Measurements from ENCODE around the gene PPP6R1.
A peak's percentile ranks its signal among the peaks of the same experiment; 100 is the strongest.
"Not testable (repeated sequence)": the region's sequence is repeated elsewhere in the genome, so short reads cannot be mapped to it uniquely, and the experiment has no call there.

The PPP6R1 gene

DNA sequence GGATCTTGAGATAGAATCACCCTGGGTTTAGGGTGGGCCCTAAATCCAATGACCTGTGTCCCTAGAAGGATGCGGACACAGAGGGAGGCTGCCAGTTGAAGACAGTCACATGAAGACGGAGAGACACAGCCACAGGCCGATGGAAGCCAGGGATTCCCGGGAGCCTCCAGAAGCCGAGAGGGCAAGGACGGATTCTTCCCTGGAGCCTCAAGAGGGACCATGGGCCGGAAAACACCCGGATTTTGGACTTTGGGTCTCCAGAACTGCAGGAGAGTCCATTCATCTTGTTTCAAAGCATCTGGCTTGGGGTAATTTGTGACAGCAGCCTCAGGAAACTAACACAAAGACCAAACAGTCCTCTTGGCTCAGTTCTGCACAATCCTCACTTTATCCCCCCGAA is 32.5 kb downstream of the PPP6R1 start:
- DNase-seq (ENCODE audit: low read depth in 2 of 3, low spot score in 1 of 3), result no peak

DNA sequence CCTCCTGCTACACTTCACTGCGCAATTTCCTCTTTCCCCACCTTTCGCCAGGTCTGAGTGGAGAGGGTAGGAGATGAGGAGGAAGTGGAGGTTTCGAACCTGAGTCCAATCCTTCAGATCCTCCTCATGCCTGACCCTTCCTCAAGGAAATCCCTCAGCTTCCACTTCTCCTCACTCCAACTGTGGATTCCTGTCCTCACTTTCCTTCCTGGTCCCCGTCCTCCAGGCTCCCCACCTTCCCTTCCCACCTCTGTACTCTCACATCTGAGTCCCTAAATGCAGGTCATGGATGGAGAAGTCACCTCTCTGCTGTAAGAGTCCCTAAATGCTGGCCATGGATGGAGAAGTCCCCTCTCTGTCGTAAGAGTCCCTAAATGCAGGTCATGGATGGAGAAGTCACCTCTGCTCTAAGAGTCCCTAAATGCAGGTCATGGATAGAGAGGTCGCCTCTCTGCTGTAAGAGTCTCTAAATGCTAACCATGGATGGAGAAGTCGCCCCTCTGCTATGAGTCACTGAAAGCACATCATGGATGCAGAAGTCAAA is 33.3 kb downstream of the PPP6R1 start:
- no peak for DNase-seq (ENCODE audit: low read depth in 2 of 3, low spot score in 1 of 3)

DNA sequence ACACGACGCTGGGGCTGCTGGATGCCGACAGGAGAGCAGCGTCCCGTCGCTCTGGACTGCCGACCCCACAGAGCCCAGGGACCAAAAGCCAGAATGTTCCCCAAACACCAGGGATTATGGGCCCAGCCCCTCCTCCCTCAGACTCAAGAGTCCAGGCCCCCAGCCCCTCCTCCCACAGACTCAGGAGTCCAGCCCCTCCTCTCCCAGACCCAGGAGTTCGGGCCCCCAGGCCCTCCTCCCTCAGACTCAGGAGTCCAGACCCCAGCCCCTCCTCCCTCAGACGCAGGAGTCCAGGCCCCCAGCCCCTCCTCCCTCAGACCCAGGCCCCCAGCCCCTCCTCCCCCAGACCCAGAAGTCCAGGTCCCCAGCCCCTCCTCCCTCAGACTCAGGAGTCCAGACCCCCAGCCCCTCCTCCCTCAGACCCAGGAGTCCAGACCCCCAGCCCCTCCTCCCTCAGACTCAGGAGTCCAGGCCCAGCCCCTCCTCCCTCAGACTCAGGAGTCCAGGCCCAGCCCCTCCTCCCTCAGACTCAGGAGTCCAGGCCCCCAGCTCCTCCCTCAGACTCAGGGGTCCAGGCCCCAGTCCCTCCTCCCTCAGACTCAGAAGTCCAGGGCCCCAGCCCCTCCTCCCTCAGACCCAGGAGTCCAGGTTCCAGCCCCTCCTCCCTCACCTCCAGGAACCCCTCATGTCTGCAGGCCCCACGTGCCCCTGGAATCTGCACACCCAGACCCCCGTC is 34.0 kb downstream of the PPP6R1 start:
- DNase-seq (ENCODE audit: low read depth in 2 of 3, low spot score in 1 of 3), result not testable (repeated sequence)

DNA sequence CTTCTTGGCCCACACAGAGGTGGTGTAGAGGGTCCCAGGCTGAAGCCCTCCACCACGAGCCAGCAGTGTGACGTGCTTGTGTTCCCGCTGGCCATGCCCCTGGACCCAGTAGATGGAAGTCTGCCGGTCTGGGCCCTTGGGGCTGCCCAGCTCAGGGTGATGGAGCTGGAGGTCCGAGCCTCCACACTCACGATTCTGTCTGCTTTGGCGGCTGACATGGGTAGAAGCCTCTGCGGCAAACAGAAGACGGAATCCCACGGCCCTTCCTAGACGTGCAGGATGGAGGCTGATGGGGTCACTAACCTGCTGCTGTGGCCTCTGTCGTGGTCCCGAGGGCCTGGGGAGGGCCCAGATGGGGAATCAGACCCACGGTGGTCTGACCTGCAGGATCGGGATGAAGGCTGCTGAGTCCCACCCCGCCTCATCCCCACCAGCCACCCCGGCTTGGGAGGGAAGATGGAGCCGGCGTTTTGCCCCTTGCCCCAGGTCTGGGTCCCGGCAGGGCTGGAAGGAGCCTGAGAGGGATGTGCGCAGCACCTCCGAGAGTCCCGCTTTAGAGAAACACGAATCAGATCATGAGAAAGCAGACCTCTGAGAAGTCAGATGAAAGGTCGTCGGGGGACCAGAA is 34.7 kb downstream of the PPP6R1 start:
- no peak for DNase-seq (ENCODE audit: low read depth in 2 of 3, low spot score in 1 of 3)

DNA sequence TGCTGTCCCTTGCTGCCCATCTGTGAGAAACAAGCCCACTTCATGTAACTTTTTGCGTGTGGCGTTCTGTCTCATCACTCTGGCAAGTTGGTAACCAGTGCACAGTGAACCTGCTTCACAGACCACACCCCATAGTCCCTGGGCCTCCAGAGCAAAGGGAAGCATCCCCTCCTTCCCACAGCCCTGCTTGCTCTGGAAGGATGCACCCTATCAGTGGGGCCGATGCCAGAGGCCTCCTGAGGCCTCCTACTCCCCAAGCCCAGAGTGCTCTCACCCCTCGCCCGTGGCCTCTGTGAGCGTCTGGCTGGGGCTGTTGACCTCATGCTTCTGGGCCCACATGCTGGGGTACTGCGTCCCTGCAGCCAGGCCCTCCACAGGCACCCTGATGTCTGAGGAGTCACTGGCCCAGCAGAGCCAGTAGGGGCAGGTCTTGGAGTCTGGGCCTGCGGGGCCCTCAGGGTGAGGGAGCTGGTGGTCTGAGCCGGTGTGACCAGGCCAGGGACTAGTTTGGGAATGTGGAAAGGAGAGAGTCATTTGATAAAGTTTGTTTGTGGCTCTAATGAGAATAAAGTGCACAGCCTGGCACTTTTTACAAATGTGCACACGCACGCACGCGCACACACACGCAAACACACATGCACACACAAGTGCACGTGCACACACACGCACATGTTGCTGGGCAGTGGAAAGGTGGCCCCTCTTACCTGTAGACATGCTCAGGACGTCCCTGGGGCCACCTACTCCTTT is 35.4 kb downstream of the PPP6R1 start:
- DNase-seq (ENCODE audit: low read depth in 2 of 3, low spot score in 1 of 3), result no peak

DNA sequence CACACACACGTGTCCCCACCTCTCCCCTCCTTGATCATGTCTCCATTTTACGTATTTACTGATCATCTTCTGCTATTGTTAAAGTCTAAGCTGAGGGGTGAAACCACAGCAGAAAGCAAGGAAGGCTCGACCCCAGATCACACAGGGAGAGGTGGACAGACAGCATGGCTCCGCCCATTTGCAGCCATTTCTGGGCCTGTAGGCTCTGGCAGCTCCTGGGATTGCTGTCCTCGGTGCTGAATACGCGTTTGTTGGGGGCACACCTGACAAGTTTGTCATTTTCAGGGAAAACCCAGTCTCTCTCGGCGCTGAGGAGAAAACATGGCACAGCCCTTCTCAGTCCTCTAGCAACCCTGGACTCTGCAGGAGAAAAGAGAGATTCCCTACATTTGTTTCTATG is 38.3 kb downstream of the PPP6R1 start:
- no peak for DNase-seq (ENCODE audit: low read depth in 2 of 3, low spot score in 1 of 3)

DNA sequence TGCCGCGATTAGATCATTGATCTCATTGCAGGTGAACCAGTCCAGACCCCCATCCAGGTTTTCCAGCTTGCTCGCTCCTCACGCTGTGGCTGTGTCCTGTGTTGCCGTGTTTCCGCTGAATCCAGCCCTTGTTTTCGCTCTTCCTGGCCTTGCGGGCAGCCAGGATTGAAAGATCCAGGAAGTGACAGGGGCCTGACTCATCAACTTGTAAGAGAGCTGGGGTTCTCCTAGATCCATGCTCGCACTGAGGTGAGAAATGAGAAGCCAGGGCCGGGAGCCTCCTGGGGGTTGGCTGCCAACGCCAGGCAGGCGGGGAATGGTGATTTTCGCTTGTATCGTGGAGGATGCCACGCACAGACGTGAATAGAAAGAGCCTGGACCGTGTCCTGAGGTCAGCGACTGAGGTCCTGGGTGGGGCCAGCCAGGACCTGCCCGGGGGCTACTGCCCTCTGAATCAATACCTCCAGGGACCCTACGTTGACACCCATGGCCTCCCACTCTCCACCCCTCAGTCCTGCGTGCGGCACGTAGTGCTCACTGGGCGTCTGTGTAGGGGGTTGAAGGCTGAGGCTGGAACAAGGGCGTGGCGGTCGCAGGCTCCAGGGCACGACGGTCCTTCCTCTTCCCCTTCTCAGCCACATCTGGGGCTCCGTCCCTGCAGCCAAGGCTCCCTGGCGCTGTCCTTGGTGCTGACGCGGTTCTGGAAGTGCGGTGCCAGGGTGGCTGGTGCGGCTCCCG is 42.2 kb downstream of the PPP6R1 start:
- DNase-seq (ENCODE audit: low read depth in 2 of 3, low spot score in 1 of 3), result peak; percentile 34 to 64 (median 57)

DNA sequence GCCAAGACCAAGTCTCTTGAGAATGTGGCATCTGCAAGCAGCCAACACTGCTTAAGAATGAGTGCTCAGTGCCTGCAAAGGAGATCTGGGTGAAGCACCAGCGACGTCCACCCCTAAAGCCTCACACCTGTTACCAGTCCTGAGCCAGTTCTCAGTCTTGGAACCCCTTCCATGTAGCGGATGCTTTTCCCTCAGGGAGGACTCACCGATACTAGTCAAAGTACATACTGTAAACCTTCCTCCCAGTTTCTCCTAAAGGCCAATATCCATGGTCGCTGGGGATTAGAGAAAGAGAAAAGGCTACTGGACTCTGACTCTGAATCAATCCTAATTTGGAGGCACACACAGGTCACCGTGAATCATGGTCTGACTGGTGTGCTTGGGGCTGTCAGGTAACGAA is 45.3 kb downstream of the PPP6R1 start:
- no peak for DNase-seq (ENCODE audit: low read depth in 2 of 3, low spot score in 1 of 3)

DNA sequence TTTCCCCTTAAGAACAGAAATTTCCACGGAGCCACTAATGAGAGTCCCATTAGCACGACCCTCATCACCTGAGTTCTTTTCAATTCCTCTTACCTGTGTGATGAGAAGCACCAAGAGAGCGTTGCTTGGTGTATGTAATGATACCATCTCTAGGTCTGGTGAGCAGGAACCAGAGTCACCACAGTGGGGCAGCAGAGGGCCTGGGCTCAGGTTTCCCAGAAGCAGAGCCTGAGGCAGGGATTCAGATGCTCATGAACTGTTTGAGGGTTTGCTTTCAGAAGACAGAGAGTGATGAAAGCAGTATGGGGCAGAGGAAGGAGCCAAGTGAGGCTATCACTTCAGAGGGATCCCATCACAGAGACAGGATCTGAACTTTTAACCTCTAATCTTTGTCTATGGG is 46.4 kb downstream of the PPP6R1 start:
- peak; percentile 35 to 48 (median 40) for DNase-seq (ENCODE audit: low read depth in 2 of 3, low spot score in 1 of 3)

DNA sequence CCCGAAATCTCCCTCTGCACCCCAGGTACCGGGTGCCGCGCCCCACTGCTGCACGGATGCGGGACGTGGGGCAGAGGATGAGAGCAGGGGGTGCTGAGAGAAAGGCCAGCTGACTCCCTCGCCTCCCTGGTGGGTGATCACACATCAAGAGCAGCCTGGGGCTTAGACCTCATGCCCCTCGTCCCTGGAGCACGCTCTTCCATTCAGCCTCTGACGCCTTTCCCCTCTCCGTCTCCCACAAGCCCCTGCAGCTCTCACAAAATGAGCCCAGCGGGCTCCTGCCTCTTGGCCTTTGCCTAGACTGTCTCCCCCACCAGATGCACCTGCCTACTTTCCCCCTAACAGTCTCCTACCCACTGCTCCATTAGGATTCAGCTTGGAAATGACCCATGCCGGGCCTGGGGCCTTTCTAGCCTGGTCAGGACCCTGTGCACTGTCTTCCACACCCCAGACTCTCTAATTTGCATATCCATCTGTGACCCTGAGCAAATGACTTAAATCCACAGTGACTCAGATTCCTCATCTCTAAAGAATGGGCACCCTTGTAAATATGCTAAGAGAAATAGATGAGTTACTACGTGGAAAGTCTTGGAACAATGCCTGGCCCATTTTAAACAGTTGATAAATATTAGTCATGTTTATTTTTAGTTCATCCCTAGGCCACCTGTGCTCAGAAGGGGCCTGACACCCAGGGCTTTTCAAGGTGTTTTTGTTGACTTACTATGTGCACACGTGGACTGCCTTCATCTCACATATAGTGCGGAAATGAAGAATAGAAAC is 48.9 kb downstream of the PPP6R1 start:
- DNase-seq (ENCODE audit: low read depth in 2 of 3, low spot score in 1 of 3), result no peak

DNA sequence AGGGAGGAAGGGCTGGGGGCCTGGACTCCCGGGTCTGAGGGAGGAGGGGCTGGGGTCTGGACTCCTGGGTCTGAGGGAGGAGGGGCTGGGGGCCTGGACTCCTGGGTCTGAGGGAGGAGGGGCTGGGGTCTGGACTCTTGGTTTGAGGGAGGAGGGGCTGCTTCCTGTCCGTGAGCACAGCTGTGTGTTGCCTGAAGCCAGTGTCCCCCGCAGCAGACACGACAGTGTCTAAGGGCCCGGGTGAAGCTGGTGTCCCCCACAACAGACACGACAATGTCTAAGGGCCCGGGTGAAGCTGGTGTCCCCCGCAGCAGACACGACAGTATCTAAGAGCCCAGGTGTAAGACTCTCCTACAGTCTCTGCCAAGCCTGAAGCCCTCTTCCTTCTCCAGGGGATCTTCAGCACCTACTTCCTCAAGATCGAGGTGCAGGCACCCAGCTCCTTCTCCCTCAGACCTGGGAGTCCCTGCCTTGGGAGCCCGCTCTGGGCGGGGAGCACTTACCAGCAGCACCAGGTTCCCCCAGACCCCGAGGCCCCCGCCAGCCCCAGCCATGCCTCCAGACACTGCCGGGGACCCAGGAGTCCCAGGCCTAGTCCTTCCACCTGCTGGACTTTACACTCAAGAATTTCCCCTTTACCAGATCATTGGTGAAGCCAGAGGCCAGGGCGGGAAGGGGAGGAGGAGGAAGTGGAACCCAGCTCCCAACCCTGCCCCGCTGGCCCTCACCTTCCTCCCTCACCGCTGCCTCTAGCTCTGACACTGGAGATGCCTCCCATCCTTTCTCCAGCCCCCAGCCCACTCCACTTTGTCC is 49.7 kb downstream of the PPP6R1 start, which contains the start of gene PTPRH:
PTPRH (minus strand) TSS at position 622 of the 813 bp plus-strand sequence; CDS start at position 554, 68 bp downstream.
- no peak for DNase-seq (ENCODE audit: low read depth in 2 of 3, low spot score in 1 of 3)

DNA sequence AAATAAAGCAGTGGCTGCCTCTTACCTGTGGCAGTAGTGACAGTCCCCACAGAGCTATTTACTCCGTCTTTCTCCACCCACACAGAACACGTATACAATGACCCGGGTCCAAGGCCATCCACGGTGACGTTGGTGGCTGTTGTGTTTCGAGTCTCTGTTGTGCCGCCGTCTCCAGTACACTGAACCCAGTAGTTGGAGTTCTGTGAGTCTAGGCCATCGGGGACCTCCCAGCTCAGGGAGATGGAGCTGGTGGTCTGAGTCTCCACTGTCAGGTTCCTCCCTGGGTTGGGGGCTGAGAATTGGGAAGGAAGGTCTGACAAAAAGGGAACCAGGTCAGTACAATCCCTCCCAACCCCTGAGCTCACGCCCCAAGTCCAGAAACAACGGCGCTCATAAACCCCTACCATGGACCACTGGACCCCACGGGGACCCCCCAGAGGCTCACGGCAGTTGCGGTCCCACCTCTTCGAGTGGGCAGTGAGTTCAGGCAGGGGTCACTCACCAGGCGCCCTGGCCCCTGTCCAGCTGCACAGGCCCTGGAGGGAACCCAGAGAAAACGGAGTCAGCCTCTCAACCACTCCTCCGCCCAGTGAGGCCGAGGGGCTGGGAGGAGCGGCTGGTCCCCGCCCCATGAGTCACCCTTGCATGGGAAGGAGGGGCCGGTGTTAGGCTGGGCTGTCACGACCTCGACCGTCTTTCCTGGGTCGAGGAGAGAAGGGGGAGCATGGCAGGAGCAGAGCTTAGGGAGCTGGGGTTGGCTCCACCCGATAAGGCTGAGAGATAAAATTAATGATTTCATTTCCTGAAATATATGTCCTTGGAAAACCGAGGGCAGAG is 51.9 kb downstream of the PPP6R1 start:
- peak; percentile 28 to 45 (median 40) for DNase-seq (ENCODE audit: low read depth in 2 of 3, low spot score in 1 of 3)

DNA sequence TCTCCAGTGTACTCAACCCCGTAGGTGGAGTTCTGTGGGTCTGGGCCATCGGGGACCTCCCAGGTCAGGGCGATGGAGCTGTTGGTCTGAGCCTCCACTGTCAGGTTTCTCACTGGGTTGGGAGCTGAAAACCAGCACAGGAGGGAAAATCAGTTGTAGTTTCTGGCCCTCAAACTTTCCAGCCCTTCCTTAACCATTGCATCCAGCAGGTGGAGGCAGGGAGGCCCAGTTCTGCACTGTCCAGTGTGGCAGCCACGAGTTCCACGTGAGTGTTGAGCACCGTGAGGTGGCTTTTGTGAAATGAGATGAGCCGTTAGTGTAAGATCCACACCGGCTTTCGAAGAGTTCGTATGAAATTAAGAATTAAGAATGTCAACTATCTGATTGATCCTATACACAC is 56.6 kb downstream of the PPP6R1 start:
- DNase-seq (ENCODE audit: low read depth in 2 of 3, low spot score in 1 of 3), result not testable (repeated sequence)

DNA sequence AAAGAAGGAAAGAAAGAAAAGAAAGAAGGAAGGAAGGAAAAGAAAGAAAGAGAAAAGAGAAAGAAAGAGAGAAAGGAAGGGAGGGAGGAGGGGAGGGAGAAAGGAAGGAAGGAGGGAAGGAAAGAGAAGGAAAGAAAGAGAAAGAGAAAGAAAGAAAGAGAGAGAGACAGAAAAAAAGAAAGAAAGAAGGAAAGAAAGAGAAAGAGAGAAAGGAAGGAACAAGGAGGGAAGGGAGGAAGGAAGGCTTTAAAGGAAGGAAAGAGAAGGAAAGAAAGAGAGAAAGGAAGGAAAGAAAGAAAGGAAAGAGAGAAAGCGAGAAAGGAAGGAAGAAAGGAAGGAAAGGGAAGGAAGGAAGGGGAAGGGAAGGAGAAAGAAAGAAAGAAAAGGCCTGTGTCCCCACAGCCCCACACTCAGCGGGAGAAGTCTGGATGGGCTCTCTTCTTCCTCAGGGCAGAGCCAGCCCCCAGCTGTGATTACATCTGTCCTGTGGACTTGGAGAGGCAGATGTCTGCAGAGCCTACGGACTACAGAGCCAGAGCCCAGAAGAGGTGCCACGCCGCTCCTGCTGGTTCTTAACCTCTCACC is 59.1 kb downstream of the PPP6R1 start:
- no peak for DNase-seq (ENCODE audit: low read depth in 2 of 3, low spot score in 1 of 3)

DNA sequence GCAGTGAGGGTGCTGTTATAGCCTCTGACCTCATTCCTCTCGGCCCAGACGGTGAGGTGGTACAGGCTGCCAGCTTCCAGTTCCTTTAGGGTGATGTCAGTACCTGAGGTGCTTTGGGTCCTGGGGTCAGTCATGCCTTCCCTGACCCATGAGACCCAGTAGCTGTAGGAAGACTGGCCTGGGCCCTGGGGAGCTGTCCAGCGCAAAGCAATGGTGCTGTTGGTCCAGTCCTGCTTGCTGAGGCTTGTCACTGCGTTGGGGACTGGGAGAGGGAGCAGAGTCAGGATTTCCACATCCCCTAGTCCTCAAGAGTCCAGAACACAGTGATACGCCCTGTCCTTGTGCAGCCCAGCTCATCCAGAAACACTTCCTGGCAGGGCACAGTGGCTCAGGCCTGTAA is 60.2 kb downstream of the PPP6R1 start:
- DNase-seq (ENCODE audit: low read depth in 2 of 3, low spot score in 1 of 3), result no peak

DNA sequence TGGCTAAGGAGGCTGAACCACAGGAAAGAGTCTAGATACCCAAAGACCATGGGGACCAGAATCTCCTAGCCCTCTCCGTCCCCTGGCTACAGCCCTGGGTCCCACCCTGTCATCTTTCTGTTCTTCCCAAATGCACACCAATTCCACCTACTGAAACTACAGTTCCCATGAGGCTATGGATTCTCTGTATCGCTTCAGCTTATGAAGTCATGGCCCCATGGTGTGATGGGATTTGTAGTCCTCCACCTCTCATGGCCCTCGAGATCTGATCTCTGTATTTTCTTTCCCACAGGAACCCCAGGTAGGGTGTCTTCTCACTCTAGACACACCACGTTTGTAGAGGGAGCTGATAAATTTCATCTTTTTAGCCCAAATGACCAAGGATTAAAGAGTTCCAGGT is 61.3 kb downstream of the PPP6R1 start:
- no peak for DNase-seq (ENCODE audit: low read depth in 2 of 3, low spot score in 1 of 3)

DNA sequence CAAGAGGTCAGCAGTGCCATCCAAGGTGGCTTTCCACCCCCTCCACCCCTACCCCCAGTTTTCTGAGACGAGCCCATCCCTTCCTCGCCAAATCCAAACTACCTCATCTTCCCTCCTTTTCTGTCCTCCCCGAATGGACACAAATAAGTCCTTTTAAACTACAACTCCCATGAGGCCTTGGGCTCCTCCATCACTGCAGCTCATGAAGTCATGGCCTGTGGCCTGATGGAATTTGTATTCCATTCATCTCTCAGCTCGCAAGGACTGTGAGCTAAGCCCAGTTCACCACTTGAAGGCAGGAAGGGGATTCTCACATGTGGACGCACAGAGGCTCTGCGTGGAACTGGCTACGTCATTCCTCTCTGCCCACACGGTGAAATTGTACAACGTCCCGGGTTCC is 62.0 kb downstream of the PPP6R1 start:
- DNase-seq (ENCODE audit: low read depth in 2 of 3, low spot score in 1 of 3), result no peak

DNA sequence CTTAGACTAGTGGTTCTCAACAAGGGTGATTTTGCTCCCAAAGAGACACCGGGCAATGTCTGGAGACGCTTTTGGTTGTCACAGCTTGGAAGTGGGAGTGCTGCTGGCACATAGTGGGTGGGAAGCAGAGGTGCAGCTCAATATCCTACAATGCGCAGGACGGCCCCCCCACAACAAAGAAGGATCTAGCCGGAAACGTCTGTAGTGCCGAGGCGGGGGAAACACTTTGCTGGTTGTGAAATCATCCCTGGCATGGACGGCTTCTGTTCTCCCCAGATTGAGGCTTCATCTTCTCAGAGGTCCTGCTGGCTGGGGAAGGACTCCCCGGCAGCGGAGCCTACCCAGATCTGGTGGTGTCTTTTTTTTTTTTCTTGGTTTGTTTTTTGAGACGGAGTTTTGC is 65.3 kb downstream of the PPP6R1 start:
- DNase-seq (ENCODE audit: low read depth in 2 of 3, low spot score in 1 of 3), result no peak

Measured in stimulated activated CD4-positive, alpha-beta T cell treated with anti-CD3 and anti-CD28 coated beads, Interleukin-12 subunit alpha, Interleukin-12 subunit beta, amount 100 ng/mL, for 48 hours (primary cell).